Adrenal gland (tissue), 19 donors: ENCODE measurements around the gene PPM1L. TPM values are rescaled to one million over a fixed set of nuclear protein-coding genes. Genes with fewer than 3 reads are reported as not detected.
A peak's percentile ranks its signal among the peaks of the same experiment; 100 is the strongest.
"Not testable (repeated sequence)": the region's sequence is repeated elsewhere in the genome, so short reads cannot be mapped to it uniquely, and the experiment has no call there.

Source experiments
- DNase-seq, 7 donors: peaks; one replicate each; pipeline ENCODE4 v3.0.0-alpha.2; 2019 to 2020
- H3K27ac ChIP-seq, 5 donors: fragments of 200-600 bp; sonication (generic) in 4 of 5; 1 replicate in 3 of 5; 2 replicates in 2 of 5; pipeline versions ENCODE4 v1.5.1 to v1.8.0; 2016 to 2020; ENCODE audit warnings: mild to moderate bottlenecking in 1 of 5
- H3K27me3 ChIP-seq: fragments of 200-600 bp; 2 replicates; pipeline ENCODE4 v1.8.0; 2021
- H3K36me3 ChIP-seq, 2 donors: fragments of 200-600 bp; replicated peaks in 1 of 2; 1 replicate in 1 of 2; 2 replicates in 1 of 2; pipeline versions ENCODE4 v1.5.1 to v1.8.0; 2018 to 2022
- H3K4me1 ChIP-seq, 2 donors: fragments of 200-600 bp; replicated peaks in 1 of 2; 1 replicate in 1 of 2; 2 replicates in 1 of 2; pipeline versions ENCODE4 v1.5.1 to v1.8.0; 2018 to 2021
- H3K4me3 ChIP-seq, 4 donors: fragments of 200-600 bp; sonication (generic) in 3 of 4; one replicate each; pipeline ENCODE4 v1.5.1; 2016 to 2018
- H3K9me3 ChIP-seq, 3 donors: fragments of 200-600 bp; sonication (generic) in 1 of 3; replicated peaks in 1 of 3; 1 replicate in 2 of 3; 2 replicates in 1 of 3; pipeline versions ENCODE4 v1.5.1 to v1.8.0; 2016 to 2021
- CTCF ChIP-seq, 6 experiments: fragments of 450-650 bp in 4 of 6; fragments of 200-600 bp in 2 of 6; sonication (generic) in 1 of 6; IDR thresholded peaks; 1 replicate in 5 of 6; 2 replicates in 1 of 6; pipeline versions ENCODE4 v1.5.1 to v1.8.0; 2016 to 2021; ENCODE audit warnings: antibody characterized with exemption in 6 of 6, mild to moderate bottlenecking in 2 of 6, moderate library complexity in 1 of 6
- POLR2A ChIP-seq, 2 donors: fragments of 450-650 bp; IDR thresholded peaks; one replicate each; pipeline ENCODE4 v1.6.1; 2017; ENCODE audit warnings: antibody characterized with exemption in 2 of 2, mild to moderate bottlenecking in 2 of 2, moderate library complexity in 1 of 2
- whole genome bisulfite sequencing, 4 donors: extraction: QIAGEN DNeasy Blood & Tissue Kit in 2 of 4; methylation state at CpG; one replicate each; pipeline versions ENCODE4 v1.1.5 to v1.1.7; 2013 to 2017; 5-methylcytosine and 5-hydroxymethylcytosine counted together
- intact Hi-C, 2 donors: fragments of 100-400 bp; cut with DNase I; formaldehyde crosslinking; loops; one replicate each; pipeline versions ENCODE4 v1.14.1 to v1.15.0; 2022 to 2023
- long read RNA-seq, 10 donors: library from polyadenylated mRNA in 3 of 10; unstranded in 2 of 10; stranded (forward) in 1 of 10; transcript quantifications; one replicate each; pipeline ENCODE4 v2.0.0 and lab custom pipeline, GENCODE V29; 2021 to 2026
- polyA plus RNA-seq, 3 donors: library from polyadenylated mRNA; stranded (reverse); fragments of 200-250 nt in 2 of 3; fragments of 350-450 nt in 1 of 3; fragmentation: Illumina TruSeq in 1 of 3; extraction: RNeasy Lipid Tissue Mini Kit (QIAGEN cat#74804) in 1 of 3; gene quantifications; one replicate each; pipeline ENCODE4 v1.2.3, GENCODE V29; 2013 to 2014
- total RNA-seq, 9 donors: library from RNA; depleted of rRNA in 4 of 9; stranded (reverse); fragments of >200 nt in 4 of 9; fragments of 120-200 nt in 1 of 9; fragmentation: NEBNext Ultra II Directional in 1 of 9; extraction: Animal tissue kit (Norgen Biotek cat#: 25700) in 1 of 9; gene quantifications; one replicate each; pipeline versions ENCODE4 v1.1.0 to v1.2.4, GENCODE V29; 2013 to 2023
- donor health status: healthy with polysubstance abuse.
- donor health status: Bipolar disorder and iron deficiency.
- donor health status: DM: yes; HTN: yes; CAD: no.
- donor health status: DM: no; HTN: no; CAD: no.
- donor health status: DM: no; HTN: no; CAD: no.
- donor health status: DM: yes; HTN: yes; CAD: no.

Gene PPM1L
- total RNA-seq (10 to 100 TPM; 11.5 to 53.6 (median 39.7) TPM), polyA plus RNA-seq (10 to 100 TPM in 1 of 3 donors, 1 to 10 TPM in 2; 2.4 to 15.1 (median 5.5) TPM)
- long read RNA-seq, donor 1, result 0 reads
- long read RNA-seq, donor 2, result 0 reads
- long read RNA-seq, donor 3, result 0 reads
- long read RNA-seq, donor 4, partial matches to known transcripts, result 0 of 2 reads
- long read RNA-seq, donor 4, other reads (novel, unspliced or antisense), result 2 of 2 reads
- long read RNA-seq, donor 5, partial matches to known transcripts, result 0 of 3 reads
- long read RNA-seq, donor 5, other reads (novel, unspliced or antisense), result 3 of 3 reads
- long read RNA-seq, donor 6, partial matches to known transcripts, result 1 of 4 reads
- long read RNA-seq, donor 6, other reads (novel, unspliced or antisense), result 3 of 4 reads
- long read RNA-seq, donor 7, result 0 reads
- long read RNA-seq, donor 8, result 0 reads
- long read RNA-seq, donor 9, result 0 reads
- long read RNA-seq, donor 10, result 0 reads

GRCh38 chr3:160755776-160756304 lies at the start of gene PPM1L:
Gene PPM1L, plus strand, starts transcription at chr3:160756231.
- Histone ChIP-seq H3K27me3 (no peaks in the 10 kb centered on the region), H3K4me1 (peaks cover 15 to 35% of the 10 kb centered on the region in 2 donors), H3K4me3 (peak within 1 kb of the TSS; percentile 50 to 84 (median 82)), H3K36me3 (no peaks in the 10 kb centered on the region), H3K9me3 (no peaks in the 10 kb centered on the region), H3K27ac (peak within 1 kb of the TSS; percentile 90 to 95 (median 94))
- 0% methylated on average over 64 of the region's 64 CpGs; no CpG with 5 or more reads in 2 of the 4 donors for WGBS, 4 donors
- intact Hi-C loops, result no loop called here
- TF ChIP-seq POLR2A (IDR thresholded peaks at IDR 0.05) (no peak), CTCF (IDR thresholded peaks at IDR 0.05) (no peak)
- DNase-seq, result peak; percentile 63 to 76 (median 70)

- Histone ChIP-seq H3K27me3 (no peaks in the 10 kb centered on the region), H3K36me3 (no peaks in the 10 kb centered on the region), H3K4me3 (no peak overlapping the region), H3K27ac (no peak overlapping the region), H3K9me3 (no peaks in the 10 kb centered on the region), H3K4me1 (no peaks in the 10 kb centered on the region)
- TF ChIP-seq POLR2A (IDR thresholded peaks at IDR 0.05) (no peak), CTCF (IDR thresholded peaks at IDR 0.05) (peak; percentile 35 to 80 (median 68))
- intact Hi-C loops, result loop anchor here (5.0 to 10.0 kb wide), 3 partner anchors 235 to 718 kb away; no protein-coding TSS in a partner anchor
- WGBS, 4 donors, result 16 to 20% (median 19%) methylated on average over 4 of the region's 4 CpGs
- DNase-seq, result peak in 6 of 7 donors; percentile 39 to 63 (median 52)
Observed at GRCh38 chr3:160707187-160707794, 48.7 kb upstream of the PPM1L start.

- DNase-seq, result no peak
- Histone ChIP-seq H3K27me3 (no peaks in the 10 kb centered on the region), H3K27ac (no peak overlapping the region), H3K4me3 (no peak overlapping the region), H3K9me3 (no peaks in the 10 kb centered on the region), H3K4me1 (no peaks in the 10 kb centered on the region), H3K36me3 (no peaks in the 10 kb centered on the region)
- no peak for TF ChIP-seq CTCF (IDR thresholded peaks at IDR 0.05)
- no peak for TF ChIP-seq POLR2A (IDR thresholded peaks at IDR 0.05)
- WGBS, 4 donors, result 87 to 92% (median 90%) methylated on average over 3 of the region's 3 CpGs
- intact Hi-C loops, result loop anchor here (5.0 to 10.0 kb wide), 3 partner anchors 233 to 715 kb away; no protein-coding TSS in a partner anchor
Observed at GRCh38 chr3:160709477-160710182, 46.4 kb upstream of the PPM1L start.

GRCh38 chr3:160713144-160713543 lies 42.9 kb upstream of the PPM1L start:
- intact Hi-C loops, H3K9me3 ChIP-seq, H3K4me3 ChIP-seq, H3K4me1 ChIP-seq, DNase-seq, H3K36me3 ChIP-seq, H3K27ac ChIP-seq, H3K27me3 ChIP-seq: not testable (repeated sequence)
- 77 to 95% (median 89%) methylated on average over 3 of the region's 3 CpGs for WGBS, 4 donors
